Measurements from ENCODE around the gene UPF1.

The UPF1 gene

DNA sequence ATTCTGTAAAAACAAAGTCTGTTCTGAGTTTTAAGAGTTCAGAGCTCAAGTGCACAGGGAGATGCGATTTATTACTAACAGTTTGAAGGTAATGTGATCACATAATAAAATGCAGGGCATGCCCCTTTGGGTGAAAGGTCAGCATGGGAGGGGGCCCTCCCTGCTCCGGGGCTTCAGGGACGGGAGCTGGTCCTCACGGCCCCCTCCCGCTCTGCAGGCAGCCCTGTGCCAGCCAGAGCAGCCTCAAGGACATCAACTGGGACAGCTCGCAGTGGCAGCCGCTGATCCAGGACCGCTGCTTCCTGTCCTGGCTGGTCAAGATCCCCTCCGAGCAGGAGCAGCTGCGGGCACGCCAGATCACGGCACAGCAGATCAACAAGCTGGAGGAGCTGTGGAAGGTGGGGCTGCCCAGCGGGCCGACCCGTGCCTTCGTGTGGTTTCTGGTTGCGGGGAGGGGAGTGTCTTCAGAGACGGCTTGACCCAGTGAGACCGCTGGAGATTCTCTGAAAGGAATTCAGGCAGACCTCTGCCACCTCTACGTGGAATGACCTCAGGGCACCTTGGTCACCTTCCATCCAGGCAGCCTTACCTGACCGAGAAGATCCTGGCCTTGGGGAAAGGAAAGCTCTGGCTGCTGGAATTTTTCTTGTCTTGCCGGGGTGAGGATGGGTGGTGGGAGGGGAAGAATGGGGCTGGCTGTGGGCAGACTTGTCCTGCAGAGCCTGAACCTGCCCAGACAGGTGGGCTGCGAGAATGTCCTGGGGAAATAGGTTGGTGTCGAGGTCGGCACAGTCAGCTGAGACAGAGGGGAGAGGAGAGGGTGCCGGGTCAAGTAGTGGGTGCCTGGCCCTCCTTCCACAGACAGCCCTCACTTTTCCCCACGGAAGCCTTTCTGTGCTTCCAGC is 19.0 kb downstream of the UPF1 start:
- Histone ChIP-seq H3K4me3 (ENCODE audit: extremely low read depth, insufficient read depth, low read length, poor library complexity, severe bottlenecking) (no peak overlapping the region), H3K27ac (ENCODE audit: low read depth, low read length, severe bottlenecking) (no peak overlapping the region), H3K9me3 (ENCODE audit: control insufficient read depth, low read length) (no peaks in the 10 kb centered on the region), H3K4me1 (ENCODE audit: control insufficient read depth, insufficient read depth, low read length, poor library complexity, severe bottlenecking) (peaks cover 19% of the 10 kb centered on the region), H3K36me3 (ENCODE audit: control insufficient read depth, insufficient read depth, low read length) (peaks cover 75% of the 10 kb centered on the region)
- 96 to 98% methylated on average over 24 of the region's 27 CpGs for WGBS, 2 experiments (ENCODE audit: insufficient coverage in 2 of 2)

DNA sequence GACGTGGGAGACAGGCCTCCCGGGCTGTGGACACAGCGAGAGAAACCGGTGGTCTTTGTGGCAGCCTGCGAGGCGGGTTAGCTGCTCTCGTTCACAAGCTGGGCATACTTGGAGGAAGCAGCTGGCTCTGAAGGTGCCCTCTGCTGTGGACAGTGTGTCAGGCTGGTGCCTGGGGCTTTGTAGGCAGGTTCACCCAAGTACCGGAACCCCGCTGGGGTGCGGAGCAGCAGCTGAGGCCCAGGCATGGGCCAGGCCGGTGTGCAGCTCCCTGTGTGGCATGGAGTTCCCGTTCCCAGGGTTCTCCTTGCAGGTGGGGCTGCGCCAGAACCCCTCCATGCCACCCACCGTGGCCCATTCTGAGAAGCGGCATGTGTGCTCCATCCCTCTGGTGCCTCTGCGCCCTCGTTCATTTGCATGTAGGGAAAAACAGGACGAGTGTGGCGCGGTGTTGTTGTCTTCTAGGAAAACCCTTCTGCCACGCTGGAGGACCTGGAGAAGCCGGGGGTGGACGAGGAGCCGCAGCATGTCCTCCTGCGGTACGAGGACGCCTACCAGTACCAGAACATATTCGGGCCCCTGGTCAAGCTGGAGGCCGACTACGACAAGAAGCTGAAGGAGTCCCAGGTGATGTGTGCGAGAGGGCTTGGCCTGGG is 20.0 kb downstream of the UPF1 start:
- Histone ChIP-seq H3K9me3 (ENCODE audit: control insufficient read depth, low read length) (no peaks in the 10 kb centered on the region), H3K4me1 (ENCODE audit: control insufficient read depth, insufficient read depth, low read length, poor library complexity, severe bottlenecking) (peaks cover 19% of the 10 kb centered on the region), H3K36me3 (ENCODE audit: control insufficient read depth, insufficient read depth, low read length) (peaks cover 84% of the 10 kb centered on the region), H3K27ac (ENCODE audit: low read depth, low read length, severe bottlenecking) (no peak overlapping the region), H3K4me3 (ENCODE audit: extremely low read depth, insufficient read depth, low read length, poor library complexity, severe bottlenecking) (no peak overlapping the region)
- 97 to 98% methylated on average over 31 of the region's 31 CpGs for WGBS, 2 experiments (ENCODE audit: insufficient coverage in 2 of 2)

DNA sequence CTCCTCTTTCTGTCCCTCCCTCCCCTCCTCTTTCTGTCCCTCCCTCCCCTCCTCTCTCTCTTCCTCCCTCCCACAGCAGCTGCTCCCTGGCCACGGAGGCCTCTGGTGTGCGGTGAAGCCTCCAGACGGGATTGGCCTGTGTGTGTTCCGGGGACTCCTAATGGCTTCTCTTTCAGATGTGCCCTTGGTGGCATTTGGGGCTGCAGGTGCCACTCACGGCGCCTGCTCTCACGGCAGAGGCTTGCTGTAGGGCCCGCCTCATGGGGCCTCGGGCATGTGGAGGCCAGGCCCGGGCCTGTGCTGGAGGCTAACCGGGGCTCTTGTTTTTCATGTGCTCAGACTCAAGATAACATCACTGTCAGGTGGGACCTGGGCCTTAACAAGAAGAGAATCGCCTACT is 20.9 kb downstream of the UPF1 start:
- WGBS, 2 experiments (ENCODE audit: insufficient coverage in 2 of 2): 93 to 96% methylated on average over 8 to 11 of the region's 12 CpGs
- peaks cover 16% of the 10 kb centered on the region for H3K4me1 ChIP-seq (ENCODE audit: control insufficient read depth, insufficient read depth, low read length, poor library complexity, severe bottlenecking)
- no peaks in the 10 kb centered on the region for H3K9me3 ChIP-seq (ENCODE audit: control insufficient read depth, low read length)
- H3K36me3 ChIP-seq (ENCODE audit: control insufficient read depth, insufficient read depth, low read length): peaks cover 89% of the 10 kb centered on the region
- no peak overlapping the region for H3K27ac ChIP-seq (ENCODE audit: low read depth, low read length, severe bottlenecking)
- H3K4me3 ChIP-seq (ENCODE audit: extremely low read depth, insufficient read depth, low read length, poor library complexity, severe bottlenecking): no peak overlapping the region

DNA sequence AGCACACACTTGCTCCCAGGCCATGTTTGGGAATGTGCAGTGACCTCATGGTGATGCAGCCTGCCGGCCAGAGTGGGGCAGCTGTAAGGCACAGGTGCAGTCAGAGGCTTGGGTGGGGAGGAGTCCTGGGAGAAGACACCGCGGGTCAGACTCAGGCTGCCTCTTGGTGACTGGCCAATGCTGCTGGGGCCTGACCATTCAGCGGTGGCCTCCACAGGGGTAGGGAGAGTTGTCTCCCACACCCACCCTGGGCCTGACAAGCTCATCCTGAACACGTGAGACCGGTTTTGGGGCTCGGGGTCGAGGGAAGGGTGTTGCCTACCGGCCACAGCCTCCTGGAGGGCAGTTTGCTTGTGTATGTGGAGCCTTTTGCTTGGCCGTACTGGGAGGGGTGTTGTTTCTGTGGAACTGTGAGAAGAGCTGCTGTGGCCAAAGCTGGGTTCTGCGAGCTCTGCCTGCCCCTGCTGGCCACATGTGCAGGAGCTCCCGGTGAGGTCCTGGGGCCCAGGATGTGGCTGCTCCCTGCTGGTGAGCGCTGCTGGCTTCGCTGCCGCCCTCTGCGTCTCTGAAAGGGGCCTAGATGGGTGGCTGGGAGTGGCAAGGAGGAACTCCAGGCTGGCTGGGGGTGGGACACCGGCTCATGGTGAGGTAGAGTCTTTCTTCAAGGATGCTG is 22.1 kb downstream of the UPF1 start:
- H3K9me3 ChIP-seq (ENCODE audit: control insufficient read depth, low read length): no peaks in the 10 kb centered on the region
- H3K4me3 ChIP-seq (ENCODE audit: extremely low read depth, insufficient read depth, low read length, poor library complexity, severe bottlenecking): no peak overlapping the region
- 91 to 96% methylated on average over 7 to 11 of the region's 17 CpGs for WGBS, 2 experiments (ENCODE audit: insufficient coverage in 2 of 2)
- peaks cover 9% of the 10 kb centered on the region for H3K4me1 ChIP-seq (ENCODE audit: control insufficient read depth, insufficient read depth, low read length, poor library complexity, severe bottlenecking)
- peaks cover 93% of the 10 kb centered on the region for H3K36me3 ChIP-seq (ENCODE audit: control insufficient read depth, insufficient read depth, low read length)
- H3K27ac ChIP-seq (ENCODE audit: low read depth, low read length, severe bottlenecking): no peak overlapping the region

DNA sequence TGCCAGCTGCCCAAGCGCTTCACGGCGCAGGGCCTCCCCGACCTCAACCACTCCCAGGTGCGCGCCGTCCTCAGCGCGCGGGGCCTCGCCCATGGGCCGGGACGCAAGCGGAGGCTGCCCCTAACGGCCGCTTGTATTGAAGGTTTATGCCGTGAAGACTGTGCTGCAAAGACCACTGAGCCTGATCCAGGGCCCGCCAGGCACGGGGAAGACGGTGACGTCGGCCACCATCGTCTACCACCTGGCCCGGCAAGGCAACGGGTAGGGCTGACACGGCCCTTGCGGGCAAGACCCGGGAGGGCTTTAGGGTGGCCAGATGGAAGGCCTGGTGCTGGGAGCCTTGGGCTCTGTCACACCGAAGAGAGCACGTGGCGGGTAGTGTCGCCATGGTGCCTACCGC is 23.2 kb downstream of the UPF1 start:
- H3K36me3 ChIP-seq (ENCODE audit: control insufficient read depth, insufficient read depth, low read length): peaks cover 100% of the 10 kb centered on the region
- no peak overlapping the region for H3K4me3 ChIP-seq (ENCODE audit: extremely low read depth, insufficient read depth, low read length, poor library complexity, severe bottlenecking)
- H3K4me1 ChIP-seq (ENCODE audit: control insufficient read depth, insufficient read depth, low read length, poor library complexity, severe bottlenecking): no peaks in the 10 kb centered on the region

DNA sequence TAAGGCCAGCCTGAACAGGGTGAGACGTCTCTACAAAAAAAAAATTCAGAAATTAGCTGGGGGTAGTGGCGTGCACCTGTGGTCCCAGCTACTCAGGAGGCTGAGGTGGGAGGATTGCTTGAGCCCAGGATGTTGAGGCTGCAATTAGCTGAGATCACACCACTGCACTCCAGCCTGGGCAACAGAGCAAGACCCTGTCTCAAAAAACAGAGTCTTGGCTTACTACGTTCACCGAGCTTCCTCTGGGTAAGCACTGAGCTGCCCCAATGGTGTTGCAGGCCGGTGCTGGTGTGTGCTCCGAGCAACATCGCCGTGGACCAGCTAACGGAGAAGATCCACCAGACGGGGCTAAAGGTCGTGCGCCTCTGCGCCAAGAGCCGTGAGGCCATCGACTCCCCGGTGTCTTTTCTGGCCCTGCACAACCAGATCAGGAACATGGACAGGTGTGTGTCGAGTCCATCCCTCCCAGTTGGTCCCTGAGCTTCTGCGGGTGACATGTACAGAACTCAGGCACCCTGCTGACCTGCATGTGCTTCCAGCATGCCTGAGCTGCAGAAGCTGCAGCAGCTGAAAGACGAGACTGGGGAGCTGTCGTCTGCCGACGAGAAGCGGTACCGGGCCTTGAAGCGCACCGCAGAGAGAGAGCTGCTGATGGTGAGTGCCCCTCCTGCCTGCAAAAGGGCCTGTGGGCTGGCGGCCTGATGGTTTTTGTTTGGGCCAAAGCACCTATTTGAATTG is 24.1 kb downstream of the UPF1 start:
- H3K27ac ChIP-seq (ENCODE audit: low read depth, low read length, severe bottlenecking): no peak overlapping the region
- H3K9me3 ChIP-seq (ENCODE audit: control insufficient read depth, low read length): no peaks in the 10 kb centered on the region
- no peaks in the 10 kb centered on the region for H3K4me1 ChIP-seq (ENCODE audit: control insufficient read depth, insufficient read depth, low read length, poor library complexity, severe bottlenecking)
- peaks cover 100% of the 10 kb centered on the region for H3K36me3 ChIP-seq (ENCODE audit: control insufficient read depth, insufficient read depth, low read length)
- H3K4me3 ChIP-seq (ENCODE audit: extremely low read depth, insufficient read depth, low read length, poor library complexity, severe bottlenecking): no peak overlapping the region
- 96 to 97% methylated on average over 27 of the region's 27 CpGs for WGBS, 2 experiments (ENCODE audit: insufficient coverage in 2 of 2)

More for the DNA sequence above, 23.2 kb downstream of the UPF1 start:
- 96 to 97% methylated on average over 33 of the region's 33 CpGs for WGBS, 2 experiments (ENCODE audit: insufficient coverage in 2 of 2)
- no peak overlapping the region for H3K27ac ChIP-seq (ENCODE audit: low read depth, low read length, severe bottlenecking)
- no peaks in the 10 kb centered on the region for H3K9me3 ChIP-seq (ENCODE audit: control insufficient read depth, low read length)

DNA sequence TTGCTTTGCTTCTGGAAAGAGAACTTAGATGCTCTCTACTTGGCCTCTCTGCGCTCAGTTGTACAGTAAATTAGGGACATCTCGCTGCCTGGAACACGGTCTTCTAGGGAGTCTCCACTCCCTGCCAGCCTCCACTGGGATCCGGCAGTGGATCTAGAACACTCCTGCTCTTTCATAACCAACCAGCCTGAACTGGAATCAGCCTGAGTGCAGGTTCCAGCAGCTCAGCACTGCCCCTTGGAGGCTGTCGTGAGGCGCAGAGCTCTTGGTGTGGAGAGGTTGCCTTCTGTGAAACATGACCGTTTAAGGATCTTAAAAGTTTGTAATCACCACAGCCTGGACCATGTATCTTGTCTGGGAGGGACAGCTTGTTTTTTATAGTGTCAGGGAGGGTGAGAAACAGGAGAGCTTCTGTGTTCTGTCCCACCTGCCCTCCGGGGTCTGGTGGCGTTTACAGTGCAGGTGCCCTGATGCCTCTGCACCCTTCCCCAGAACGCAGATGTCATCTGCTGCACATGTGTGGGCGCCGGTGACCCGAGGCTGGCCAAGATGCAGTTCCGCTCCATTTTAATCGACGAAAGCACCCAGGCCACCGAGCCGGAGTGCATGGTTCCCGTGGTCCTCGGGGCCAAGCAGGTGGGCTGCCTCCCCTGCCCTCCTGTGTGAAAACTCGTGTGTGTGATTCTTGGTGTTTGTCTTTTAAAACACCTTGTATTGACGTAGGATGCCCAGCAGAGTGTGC is 24.8 kb downstream of the UPF1 start:
- H3K4me3 ChIP-seq (ENCODE audit: extremely low read depth, insufficient read depth, low read length, poor library complexity, severe bottlenecking): no peak overlapping the region
- no peaks in the 10 kb centered on the region for H3K9me3 ChIP-seq (ENCODE audit: control insufficient read depth, low read length)
- 97% methylated on average over 20 to 22 of the region's 22 CpGs for WGBS, 2 experiments (ENCODE audit: insufficient coverage in 2 of 2)
- H3K27ac ChIP-seq (ENCODE audit: low read depth, low read length, severe bottlenecking): no peak overlapping the region
- H3K36me3 ChIP-seq (ENCODE audit: control insufficient read depth, insufficient read depth, low read length): peaks cover 99% of the 10 kb centered on the region
- H3K4me1 ChIP-seq (ENCODE audit: control insufficient read depth, insufficient read depth, low read length, poor library complexity, severe bottlenecking): no peaks in the 10 kb centered on the region

DNA sequence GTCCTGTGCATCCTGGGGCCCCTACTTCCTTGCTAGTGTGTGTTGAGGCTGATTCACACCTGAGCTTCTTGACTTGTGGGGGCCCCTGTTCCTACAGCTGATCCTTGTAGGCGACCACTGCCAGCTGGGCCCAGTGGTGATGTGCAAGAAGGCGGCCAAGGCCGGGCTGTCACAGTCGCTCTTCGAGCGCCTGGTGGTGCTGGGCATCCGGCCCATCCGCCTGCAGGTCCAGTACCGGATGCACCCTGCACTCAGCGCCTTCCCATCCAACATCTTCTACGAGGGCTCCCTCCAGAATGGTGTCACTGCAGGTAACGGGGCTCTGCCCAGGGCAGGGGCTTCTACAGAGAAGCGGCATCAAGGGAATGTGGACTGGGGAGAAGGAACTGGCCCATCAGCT is 25.5 kb downstream of the UPF1 start:
- peaks cover 99% of the 10 kb centered on the region for H3K36me3 ChIP-seq (ENCODE audit: control insufficient read depth, insufficient read depth, low read length)
- 98% methylated on average over 12 to 13 of the region's 13 CpGs for WGBS, 2 experiments (ENCODE audit: insufficient coverage in 2 of 2)

DNA sequence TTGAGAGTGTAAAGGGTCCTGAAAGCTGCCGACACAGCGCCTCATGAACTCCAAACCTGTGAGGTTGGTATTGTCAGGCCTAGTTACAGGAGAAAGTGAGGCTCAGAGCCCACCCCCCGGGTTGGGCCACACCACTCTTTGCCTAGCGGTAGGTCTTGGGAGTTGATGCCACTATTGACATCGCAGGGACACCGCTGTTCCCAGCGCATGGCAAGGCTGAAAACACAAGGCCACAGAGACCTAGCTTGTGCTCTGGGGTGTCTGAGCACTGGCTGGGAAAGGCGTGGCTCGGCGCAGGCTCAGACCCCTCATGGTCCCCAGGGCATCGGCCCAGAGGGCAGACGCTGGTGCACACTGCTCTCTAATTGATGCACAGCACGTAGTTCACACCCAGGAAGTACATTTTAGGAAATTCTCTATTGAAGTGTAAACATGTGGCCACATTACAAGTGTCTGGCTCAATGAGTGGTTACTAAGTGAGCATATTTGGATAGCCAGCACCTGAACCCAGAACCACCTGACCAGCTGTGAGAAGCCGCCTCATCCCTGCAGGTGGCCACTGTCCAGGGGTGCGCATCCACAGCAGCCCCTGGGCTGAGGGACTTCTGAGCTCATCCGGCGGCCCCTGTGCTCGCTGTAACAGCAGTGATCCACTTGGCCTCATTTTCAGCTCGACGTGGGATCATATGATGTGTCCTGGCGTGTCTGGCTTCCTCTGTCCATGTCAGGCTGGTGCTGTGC is 27.3 kb downstream of the UPF1 start:
- H3K4me1 ChIP-seq (ENCODE audit: control insufficient read depth, insufficient read depth, low read length, poor library complexity, severe bottlenecking): no peaks in the 10 kb centered on the region
- H3K27ac ChIP-seq (ENCODE audit: low read depth, low read length, severe bottlenecking): no peak overlapping the region
- WGBS, 2 experiments (ENCODE audit: insufficient coverage in 2 of 2): 97% methylated on average over 21 of the region's 21 CpGs
- no peak overlapping the region for H3K4me3 ChIP-seq (ENCODE audit: extremely low read depth, insufficient read depth, low read length, poor library complexity, severe bottlenecking)
- peaks cover 98% of the 10 kb centered on the region for H3K36me3 ChIP-seq (ENCODE audit: control insufficient read depth, insufficient read depth, low read length)
- no peaks in the 10 kb centered on the region for H3K9me3 ChIP-seq (ENCODE audit: control insufficient read depth, low read length)

More for the DNA sequence above, 25.5 kb downstream of the UPF1 start:
- H3K27ac ChIP-seq (ENCODE audit: low read depth, low read length, severe bottlenecking): no peak overlapping the region
- no peaks in the 10 kb centered on the region for H3K9me3 ChIP-seq (ENCODE audit: control insufficient read depth, low read length)
- H3K4me3 ChIP-seq (ENCODE audit: extremely low read depth, insufficient read depth, low read length, poor library complexity, severe bottlenecking): no peak overlapping the region
- no peaks in the 10 kb centered on the region for H3K4me1 ChIP-seq (ENCODE audit: control insufficient read depth, insufficient read depth, low read length, poor library complexity, severe bottlenecking)
